ENCODE results near the gene PLEKHA8.

The PLEKHA8 gene

GRCh38 chr7:30028216-30028748 lies at the start of gene PLEKHA8:
PLEKHA8 (plus strand) TSS chr7:30028412; CDS start chr7:30028763, 351 bp downstream.
- peak; percentile 77 for DNase-seq (ENCODE audit: low read depth)

GRCh38 chr7:29980151-29980550 lies 48.1 kb upstream of the PLEKHA8 start:
- no peak for DNase-seq (ENCODE audit: low read depth)

GRCh38 chr7:29987083-29987482 lies 41.1 kb upstream of the PLEKHA8 start:
- no peak for DNase-seq (ENCODE audit: low read depth)

DNA sequence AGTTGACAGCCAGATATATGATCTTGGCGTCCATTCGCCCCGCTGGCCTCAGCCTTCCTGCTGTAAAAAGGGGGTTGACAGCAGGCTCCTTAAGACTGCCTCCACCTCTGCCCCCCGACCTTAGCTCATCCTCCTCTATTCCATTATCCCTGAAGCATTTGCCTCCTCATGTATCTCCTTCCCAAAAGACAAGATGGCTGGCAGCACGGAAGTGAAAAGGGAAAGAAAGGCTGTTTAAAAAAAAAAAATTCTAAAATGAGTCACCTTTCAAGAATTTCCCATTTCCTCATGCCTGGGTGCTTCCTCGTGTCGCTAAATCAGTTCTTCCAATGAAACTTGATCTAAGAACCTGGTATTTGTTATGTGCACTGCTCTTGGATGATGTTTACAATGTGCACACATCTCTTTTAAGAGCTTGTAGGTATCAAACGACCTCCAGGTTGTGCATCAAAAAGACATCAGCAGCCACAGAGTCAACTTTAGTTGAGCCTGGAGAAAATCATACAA lies 40.3 kb upstream of the PLEKHA8 start:
- DNase-seq (ENCODE audit: low read depth): no peak

DNA sequence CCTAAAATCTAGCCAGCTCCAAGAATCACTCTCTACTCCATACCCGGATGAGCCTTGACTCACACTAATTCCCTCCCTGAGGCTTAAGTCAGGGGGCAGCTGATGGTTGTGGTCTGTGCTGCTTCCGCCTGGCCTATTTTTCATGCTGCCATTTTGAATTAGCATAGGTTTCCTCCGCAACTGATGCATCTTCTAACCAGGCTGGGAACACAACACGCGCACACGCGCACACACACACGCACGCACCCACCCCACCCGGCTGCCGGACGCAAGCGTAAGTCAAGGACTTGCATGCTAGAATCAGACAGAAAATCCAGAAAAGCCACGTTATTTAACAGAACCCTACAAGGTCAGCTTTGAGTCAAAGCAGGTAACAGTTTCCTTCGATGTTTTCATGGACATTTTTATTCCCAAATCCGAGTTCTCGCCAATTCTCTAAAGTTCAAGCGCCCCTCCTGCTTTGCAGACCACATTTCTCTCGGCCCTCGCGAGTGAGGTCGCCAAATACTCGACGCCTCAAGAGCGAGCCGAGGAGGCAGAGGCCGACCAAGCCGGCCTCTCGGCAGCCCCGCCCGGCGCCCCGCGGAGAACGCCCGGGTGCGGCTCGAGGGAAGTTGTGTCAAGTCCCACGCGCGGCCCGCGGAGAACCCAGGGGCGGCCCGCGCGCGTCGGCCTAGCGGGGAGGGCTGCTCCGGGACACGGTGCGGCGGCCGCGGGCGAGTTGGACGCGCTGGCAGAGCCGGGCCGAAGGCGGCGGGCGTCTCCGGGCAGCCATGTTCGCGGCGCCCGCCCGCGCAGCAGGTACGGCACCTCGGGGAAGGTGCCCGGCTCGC lies 39.6 kb upstream of the PLEKHA8 start:
- DNase-seq (ENCODE audit: low read depth): peak; percentile 4

- peak; percentile 1 for DNase-seq (ENCODE audit: low read depth)
Measured at GRCh38 chr7:29989257-29989995, 38.8 kb upstream of the PLEKHA8 start, which contains the start of gene SCRN1. SCRN1 (minus strand) TSS chr7:29989801; CDS start chr7:29969067, 20,734 bp downstream.

DNA sequence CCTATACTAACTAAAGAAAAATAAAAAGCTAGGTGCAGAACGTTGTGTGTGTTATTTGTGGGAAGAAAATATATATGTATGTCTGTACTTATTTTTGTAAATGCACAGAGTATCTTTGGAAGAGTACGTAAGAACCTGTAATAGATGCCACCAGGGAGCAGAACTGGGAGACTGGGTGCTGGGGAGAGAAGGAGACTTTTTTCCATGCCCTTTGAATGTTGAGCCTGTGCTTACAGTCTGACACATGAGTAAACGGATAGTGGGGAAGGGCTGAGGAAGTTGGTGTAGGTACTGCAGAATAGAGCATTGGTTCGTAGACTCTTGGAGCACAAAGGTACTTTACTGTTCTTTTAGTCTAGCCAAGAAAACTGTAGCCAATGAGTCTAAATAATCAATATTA lies 37.3 kb upstream of the PLEKHA8 start:
- no peak for DNase-seq (ENCODE audit: low read depth)

DNA sequence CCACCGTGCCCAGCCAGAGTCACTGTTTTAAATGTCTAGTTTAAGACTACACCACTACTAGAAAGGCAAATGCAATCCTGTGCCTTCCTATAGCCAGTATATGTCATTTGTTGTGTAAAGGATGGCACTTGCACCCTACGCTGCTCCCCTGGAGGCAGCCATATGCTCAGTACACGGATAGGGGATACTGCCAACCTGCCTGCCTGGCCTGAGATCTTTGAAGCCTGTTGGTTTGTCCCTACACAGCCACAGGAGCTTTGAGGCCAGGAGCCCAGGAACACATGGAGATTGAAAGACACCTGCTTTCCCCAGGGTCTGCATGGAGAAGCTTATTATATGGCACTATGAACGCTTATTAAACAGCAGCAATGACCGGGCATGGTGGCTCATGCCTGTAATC lies 36.3 kb upstream of the PLEKHA8 start:
- DNase-seq (ENCODE audit: low read depth): no peak

DNA sequence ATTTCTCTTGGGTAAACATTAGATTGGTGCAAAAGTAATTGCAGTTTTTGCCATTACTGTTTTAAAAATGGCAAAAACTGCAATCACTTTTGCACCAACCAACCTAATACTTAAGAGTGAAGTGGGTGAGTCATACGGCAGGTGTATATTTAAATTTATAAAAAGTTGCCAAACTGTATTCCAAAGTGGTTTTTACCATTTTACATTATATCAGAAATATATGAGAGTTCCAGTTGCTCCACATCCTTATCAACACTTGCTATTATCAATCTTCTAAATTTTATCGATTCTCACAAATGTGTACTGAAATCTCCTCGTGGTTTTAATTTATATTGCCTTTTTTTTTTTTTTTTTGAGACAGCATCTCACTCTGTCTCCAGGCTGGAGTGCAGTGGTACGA lies 35.1 kb upstream of the PLEKHA8 start:
- DNase-seq (ENCODE audit: low read depth): no peak

DNA sequence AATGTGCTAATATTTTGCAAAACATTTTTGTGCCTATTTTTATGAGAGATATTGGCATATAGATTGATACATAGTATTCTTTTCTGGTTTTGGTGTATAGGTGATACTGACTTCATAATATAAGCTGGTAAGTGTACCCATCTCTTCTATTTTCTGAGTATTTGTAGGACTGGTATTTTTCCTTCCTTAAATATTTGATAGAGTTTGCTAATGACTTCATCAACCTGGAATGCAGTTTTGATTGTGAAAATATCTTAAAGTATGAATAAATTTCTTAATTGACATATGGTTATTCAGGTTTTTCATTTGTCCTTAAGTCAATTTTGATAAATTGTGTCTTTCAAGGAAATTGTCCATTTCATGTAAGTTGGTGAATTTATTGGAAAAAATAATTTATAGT lies 32.6 kb upstream of the PLEKHA8 start:
- DNase-seq (ENCODE audit: low read depth): no peak

DNA sequence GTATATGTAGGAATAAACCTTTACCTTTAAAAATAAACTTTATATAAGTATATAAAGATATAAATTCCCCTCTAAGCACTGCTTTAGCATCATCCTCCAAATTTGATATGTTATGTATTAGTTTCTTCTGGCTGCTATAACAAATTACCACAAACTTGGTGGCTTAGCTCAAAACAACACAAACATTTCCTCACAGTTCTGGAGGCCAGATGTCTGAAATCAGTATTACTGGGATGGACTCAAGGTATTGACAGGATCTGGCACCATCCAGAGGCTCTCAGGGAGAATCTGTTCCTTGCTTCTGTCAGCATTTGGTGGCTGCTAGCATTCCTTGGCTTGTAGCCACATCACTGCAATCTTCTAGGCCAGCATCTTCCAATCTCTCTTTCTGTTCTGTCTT lies 31.9 kb upstream of the PLEKHA8 start:
- DNase-seq (ENCODE audit: low read depth): no peak

DNA sequence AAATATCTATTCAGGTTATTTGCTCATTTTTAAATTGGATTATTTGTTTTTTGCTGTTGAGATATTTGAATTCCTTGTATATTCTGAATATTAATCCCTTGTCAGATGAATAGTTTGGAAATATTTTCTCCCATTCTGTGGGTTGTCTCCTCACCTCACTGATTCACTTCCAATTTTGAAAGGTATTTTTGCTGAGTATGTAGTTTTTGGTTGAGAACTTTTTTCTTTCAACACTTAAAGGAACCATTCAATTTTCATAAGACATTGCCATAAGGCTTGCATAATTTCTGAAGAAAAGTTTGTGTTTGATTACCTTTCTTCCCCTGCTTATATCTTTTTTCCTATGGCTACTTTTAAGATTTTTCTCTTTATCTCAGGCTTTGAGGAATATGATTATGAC lies 29.7 kb upstream of the PLEKHA8 start:
- no peak for DNase-seq (ENCODE audit: low read depth)

DNA sequence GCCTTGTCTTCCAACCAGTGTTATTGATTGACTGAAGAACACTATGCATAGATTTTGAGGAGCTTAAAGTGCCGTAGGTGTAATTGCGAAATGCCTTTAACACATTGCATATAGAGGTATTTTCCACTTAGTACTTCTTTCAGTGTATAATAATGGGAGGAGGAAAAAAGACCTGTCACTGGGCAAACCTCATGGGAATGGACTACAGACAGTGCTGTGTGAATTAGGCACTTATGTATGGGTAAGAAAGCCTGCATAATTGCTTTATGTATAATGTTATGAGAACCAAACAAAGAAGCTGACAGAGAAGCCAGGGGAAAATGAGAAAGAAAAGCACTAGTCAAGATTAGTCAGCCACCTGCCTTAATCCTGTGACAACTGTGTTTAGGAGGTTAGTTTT lies 26.2 kb upstream of the PLEKHA8 start:
- no peak for DNase-seq (ENCODE audit: low read depth)

GRCh38 chr7:30003098-30003497 lies 25.1 kb upstream of the PLEKHA8 start:
- no peak for DNase-seq (ENCODE audit: low read depth)

DNA sequence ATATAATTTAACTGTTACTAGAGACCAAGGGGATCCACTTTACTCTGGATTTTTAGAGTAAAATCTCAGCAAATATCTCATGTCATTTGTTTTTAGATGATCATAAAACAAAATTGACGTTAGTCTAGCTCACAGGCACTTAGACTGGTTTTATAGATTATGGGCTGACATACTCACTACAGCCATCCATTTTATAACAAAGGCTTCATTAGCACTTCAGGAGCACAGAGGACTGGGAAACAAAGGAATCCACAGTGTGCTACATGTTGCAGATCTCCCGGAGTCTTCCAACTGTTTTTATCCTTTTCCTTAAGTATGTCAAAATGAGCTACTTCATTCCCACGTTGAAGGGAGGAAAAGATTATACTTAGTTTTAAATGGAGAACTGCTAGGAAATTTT lies 22.7 kb upstream of the PLEKHA8 start:
- DNase-seq (ENCODE audit: low read depth): no peak

DNA sequence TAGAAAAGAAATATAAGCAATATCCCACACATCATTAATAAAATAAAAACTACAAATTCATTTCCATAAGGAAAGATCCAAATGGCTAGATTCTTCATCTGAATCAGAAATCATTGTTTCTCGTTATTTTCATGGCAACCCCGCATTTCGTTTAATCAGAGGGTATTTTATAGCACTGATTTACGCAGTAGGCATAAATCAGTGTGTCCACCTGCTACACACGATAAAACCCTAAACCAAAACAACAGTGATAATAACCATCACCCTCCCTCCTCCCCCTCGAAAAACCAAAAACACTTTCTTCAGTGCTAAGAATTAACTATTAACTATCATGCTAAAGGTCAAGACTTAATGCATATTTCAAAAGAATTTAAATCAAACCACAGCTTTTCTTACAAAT lies 18.2 kb upstream of the PLEKHA8 start:
- no peak for DNase-seq (ENCODE audit: low read depth)

DNA sequence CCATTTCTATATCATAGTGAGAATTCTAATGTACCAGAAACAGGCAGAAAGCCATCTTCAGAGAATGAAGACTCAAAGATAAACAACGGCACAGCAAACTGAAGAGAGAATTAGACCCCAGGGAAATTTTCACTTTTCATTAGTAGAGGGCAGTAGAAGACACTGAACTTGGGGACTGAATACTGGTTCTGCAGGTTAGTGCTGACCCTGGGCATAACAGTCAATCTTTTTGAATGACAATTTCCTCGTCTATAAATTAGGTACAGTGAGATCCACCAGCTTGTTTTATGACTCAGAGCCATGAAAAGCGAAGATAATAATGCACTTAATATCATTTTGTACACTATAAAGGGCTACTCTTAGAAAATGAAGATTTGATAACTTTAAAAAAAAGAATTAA lies 15.5 kb upstream of the PLEKHA8 start:
- no peak for DNase-seq (ENCODE audit: low read depth)

DNA sequence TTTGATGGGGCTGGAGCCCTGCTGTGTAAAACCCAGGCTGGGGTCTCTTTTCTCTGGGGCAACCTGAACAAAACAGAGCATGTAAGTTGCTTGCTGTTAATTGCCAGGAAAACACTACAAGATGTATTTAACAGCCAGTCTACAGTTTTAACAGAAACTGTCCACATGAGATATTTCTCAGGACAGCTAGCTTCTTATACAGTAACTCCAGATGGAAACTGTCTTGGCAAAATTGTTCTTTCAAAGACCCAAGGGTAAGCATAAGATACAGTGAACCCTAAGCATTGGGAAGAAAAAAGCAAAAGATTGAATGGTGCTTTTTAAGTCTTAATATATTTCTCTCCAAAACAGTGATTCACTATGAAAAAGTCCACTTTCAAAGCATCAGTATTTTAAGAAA lies 9.8 kb upstream of the PLEKHA8 start:
- DNase-seq (ENCODE audit: low read depth): no peak

- no peak for DNase-seq (ENCODE audit: low read depth)
Measured at GRCh38 chr7:30019387-30019786, 8.8 kb upstream of the PLEKHA8 start.

DNA sequence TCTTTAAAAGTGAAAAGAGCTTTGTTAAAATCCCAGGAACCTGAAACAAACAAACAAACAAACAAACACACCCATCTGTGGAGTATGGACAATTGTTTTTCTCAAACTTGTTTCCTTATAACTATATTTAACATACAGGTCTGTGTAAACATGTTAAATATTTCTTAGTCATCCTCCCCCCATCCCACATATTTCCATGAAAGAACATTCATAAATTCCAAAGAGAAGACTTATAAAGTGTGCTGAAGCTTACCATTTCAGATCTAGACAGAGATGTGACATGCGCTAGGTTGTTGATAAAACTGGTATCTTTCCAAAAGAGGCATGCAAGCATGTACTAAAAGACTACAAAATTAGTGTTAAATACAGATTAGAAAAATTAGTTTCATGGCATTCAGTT lies 8.3 kb upstream of the PLEKHA8 start:
- no peak for DNase-seq (ENCODE audit: low read depth)

DNA sequence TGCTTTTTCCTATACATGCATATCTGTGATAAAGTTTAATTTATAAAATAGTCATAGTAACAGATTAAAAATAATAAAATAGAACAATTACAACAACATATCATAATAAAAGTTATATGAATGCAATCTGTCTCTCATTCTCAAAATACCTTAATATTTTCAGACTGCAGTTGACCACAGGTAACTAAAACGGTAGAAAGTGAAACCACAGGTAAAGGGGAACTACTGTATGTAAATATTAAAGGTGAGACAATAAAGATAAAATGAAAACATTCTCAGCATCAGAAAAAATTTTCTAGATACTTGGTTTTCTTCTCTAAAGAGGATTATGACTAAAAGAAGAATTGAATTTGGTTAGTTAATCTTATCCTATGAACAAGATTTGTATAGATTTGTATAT lies 7.7 kb upstream of the PLEKHA8 start:
- no peak for DNase-seq (ENCODE audit: low read depth)

GRCh38 chr7:30022991-30023390 lies 5.2 kb upstream of the PLEKHA8 start:
- no peak for DNase-seq (ENCODE audit: low read depth)

DNA sequence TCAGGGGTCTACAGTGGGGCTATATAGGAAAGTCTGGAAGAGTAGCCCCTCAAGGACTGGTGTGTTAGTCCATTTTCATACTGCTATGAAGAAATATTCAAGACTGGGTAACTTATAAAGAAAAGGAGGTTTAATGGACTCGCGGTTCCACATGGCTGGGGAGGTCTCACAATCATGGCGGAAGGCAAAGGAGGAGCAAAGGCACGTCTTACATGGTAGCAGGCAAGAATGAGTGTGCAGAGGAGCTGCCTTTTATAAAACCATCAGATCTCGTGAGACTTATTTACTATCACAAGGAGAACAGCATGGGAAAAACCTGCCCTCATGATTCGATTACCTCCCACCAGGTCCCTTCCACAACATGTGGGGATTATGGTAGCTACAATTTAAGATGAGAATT lies 4.7 kb upstream of the PLEKHA8 start:
- no peak for DNase-seq (ENCODE audit: low read depth)

All from activated T-helper 9 cell treated with anti-CD3 and anti-CD28 coated beads, Interleukin-2, amount 50 U/mL, for 16 hours (primary cell).